HG02885 (cell line): ENCODE data around the gene MMRN1.

Experiments
- ATAC-seq: cut with Tn5 transposase; IDR thresholded peaks from one replicate; pipeline ENCODE4 v1.9.1; 2021; ENCODE audit warnings: mild to moderate bottlenecking; ENCODE audit not compliant: unreplicated experiment, poor library complexity

MMRN1 gene

GRCh38 chr4:89894649-89895550 lies at the start of gene MMRN1:
MMRN1 (plus strand) TSS chr4:89894854; CDS start chr4:89894972, 118 bp downstream.
- peak; percentile 73 for ATAC-seq

GRCh38 chr4:89847571-89848325 lies 46.9 kb upstream of the MMRN1 start:
- ATAC-seq = no peak

- ATAC-seq = no peak
Measured at GRCh38 chr4:89855236-89855635, 39.4 kb upstream of the MMRN1 start.

- ATAC-seq = no peak
Measured at GRCh38 chr4:89860971-89861370, 33.7 kb upstream of the MMRN1 start.

GRCh38 chr4:89863533-89863932 lies 31.1 kb upstream of the MMRN1 start:
- ATAC-seq = no peak

GRCh38 chr4:89868276-89868675 lies 26.4 kb upstream of the MMRN1 start:
- no peak for ATAC-seq

- no peak for ATAC-seq
Measured at GRCh38 chr4:89868999-89869589, 25.6 kb upstream of the MMRN1 start.

GRCh38 chr4:89871211-89871610 lies 23.4 kb upstream of the MMRN1 start:
- no peak for ATAC-seq

GRCh38 chr4:89876548-89876947 lies 18.1 kb upstream of the MMRN1 start:
- no peak for ATAC-seq

GRCh38 chr4:89878611-89879010 lies 16.0 kb upstream of the MMRN1 start:
- ATAC-seq = no peak

GRCh38 chr4:89879215-89879614 lies 15.4 kb upstream of the MMRN1 start:
- no peak for ATAC-seq

GRCh38 chr4:89889289-89889688 lies 5.4 kb upstream of the MMRN1 start:
- ATAC-seq = no peak

- no peak for ATAC-seq
Measured at GRCh38 chr4:89897867-89898266, 3.2 kb downstream of the MMRN1 start.

GRCh38 chr4:89898304-89898716 lies 3.7 kb downstream of the MMRN1 start:
- peak; percentile 52 for ATAC-seq

- no peak for ATAC-seq
Measured at GRCh38 chr4:89899152-89899551, 4.5 kb downstream of the MMRN1 start.

- no peak for ATAC-seq
Measured at GRCh38 chr4:89899854-89900253, 5.2 kb downstream of the MMRN1 start.

- peak; percentile 80 for ATAC-seq
Measured at GRCh38 chr4:89901808-89902431, 7.3 kb downstream of the MMRN1 start.

GRCh38 chr4:89904524-89904923 lies 9.9 kb downstream of the MMRN1 start:
- ATAC-seq = no peak

GRCh38 chr4:89906316-89906715 lies 11.7 kb downstream of the MMRN1 start:
- ATAC-seq = no peak

- ATAC-seq = no peak
Measured at GRCh38 chr4:89906777-89907521, 12.3 kb downstream of the MMRN1 start.
